ENCODE results near the gene RRH.

- TF ChIP-seq, protein P1, sequence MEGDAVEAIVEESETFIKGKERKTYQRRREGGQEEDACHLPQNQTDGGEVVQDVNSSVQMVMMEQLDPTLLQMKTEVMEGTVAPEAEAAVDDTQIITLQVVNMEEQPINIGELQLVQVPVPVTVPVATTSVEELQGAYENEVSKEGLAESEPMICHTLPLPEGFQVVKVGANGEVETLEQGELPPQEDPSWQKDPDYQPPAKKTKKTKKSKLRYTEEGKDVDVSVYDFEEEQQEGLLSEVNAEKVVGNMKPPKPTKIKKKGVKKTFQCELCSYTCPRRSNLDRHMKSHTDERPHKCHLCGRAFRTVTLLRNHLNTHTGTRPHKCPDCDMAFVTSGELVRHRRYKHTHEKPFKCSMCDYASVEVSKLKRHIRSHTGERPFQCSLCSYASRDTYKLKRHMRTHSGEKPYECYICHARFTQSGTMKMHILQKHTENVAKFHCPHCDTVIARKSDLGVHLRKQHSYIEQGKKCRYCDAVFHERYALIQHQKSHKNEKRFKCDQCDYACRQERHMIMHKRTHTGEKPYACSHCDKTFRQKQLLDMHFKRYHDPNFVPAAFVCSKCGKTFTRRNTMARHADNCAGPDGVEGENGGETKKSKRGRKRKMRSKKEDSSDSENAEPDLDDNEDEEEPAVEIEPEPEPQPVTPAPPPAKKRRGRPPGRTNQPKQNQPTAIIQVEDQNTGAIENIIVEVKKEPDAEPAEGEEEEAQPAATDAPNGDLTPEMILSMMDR (IDR thresholded peaks at IDR 0.05) = no peak
- no peak for TF ChIP-seq EZH2 (IDR thresholded peaks at IDR 0.05; ENCODE audit: borderline replicate concordance, insufficient read depth, low read depth, low read length, poor library complexity, severe bottlenecking)
Observed at GRCh38 chr4:109836985-109837384, 9.2 kb downstream of the RRH start.
